GM11168 (cell line): ENCODE data around the gene C16orf74.

Experiments used
- in situ Hi-C: fragments of 300-500 bp; cut with MboI; formaldehyde crosslinking; loops from one replicate; pipeline ENCODE4 v1.12.0; 2022; ENCODE audit warnings: low sequenced_read_pairs; ENCODE audit not compliant: unreplicated experiment

The C16orf74 gene

DNA sequence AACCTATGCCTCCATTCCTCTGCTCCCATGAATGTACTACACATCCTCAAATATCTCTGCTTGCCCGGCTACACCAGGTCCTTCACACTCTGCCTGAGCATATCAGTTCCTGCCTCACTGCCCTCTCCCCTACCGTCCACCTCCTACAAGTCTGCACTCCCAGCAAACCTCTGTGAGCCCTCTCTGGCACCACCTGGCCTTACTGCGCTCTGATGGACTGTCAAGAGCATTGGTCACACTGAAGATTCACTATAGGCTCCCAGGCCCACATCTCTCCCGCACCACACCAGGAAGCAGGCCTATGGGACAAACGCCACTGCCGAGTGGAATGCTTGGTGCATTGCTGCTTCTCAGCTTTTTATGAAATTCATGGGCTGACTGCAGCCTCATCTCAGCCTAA is 71.0 kb downstream of the C16orf74 start:
- in situ Hi-C loops = no loop called here

DNA sequence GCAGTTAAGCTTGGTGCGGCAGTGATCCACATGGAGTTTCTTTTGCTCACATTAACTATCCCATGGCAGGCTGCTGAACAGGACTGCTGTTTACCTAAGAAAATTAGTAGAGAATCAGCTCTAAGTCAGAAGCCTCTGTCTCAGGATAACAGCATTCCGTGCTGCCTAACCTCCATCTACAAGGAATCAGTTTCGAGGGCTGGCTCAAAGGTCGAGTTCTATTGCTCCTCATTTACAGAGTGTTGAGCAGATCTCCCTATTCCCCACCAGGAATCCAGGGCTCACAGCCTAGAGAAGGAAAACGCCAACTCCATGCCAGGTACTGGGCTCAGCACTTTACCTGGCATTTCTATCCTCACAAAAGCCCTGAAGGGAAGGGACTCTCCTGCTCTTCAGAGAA is 72.1 kb downstream of the C16orf74 start:
- in situ Hi-C loops = no loop called here

DNA sequence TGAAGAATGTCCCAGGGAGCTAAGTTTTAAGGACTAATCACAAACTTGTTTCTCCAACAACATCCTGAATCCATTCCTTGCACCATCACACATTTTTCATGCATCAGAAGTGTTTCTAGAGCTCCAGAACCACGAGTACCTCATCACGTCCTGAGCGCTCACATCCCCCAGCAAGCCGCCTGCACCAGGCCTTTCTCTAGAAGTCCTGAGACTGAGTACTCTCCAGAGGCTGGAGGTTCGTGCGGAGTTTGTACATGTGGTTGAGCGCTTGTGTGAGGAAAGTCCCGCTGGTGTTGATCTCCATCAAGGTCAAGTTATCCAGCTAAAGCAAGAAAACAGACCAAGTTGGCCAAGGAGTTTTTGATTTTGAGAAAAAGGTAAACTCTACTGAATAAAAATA is 72.9 kb downstream of the C16orf74 start:
- in situ Hi-C loops = no loop called here

DNA sequence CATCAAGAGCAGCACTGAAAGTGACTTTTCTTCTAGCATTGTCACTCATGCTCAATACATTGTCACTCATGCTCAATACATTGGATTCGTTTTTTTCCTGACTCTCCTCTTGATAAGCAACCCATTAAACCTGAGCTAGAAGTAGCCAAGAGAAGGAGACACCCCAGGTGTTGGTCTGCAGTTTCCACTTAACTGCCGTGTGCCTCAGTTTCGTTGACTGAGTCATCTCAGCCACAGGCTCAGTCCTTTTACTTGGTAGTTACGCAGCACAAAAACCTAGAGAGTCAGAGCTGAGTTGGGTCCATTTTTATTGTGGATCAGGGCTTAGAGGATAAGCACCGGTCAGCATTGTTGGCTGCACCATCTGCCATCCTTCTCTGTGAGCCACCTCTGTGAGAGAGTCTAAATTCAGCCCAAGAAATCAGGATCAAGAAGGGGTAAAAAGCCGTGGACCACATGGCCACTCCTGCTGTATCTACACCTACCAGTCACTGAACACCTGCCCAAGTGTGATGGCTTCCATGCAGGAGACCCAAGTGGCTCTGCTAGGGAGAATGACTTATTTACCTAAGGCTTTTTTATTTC is 73.4 kb downstream of the C16orf74 start:
- in situ Hi-C loops = no loop called here

DNA sequence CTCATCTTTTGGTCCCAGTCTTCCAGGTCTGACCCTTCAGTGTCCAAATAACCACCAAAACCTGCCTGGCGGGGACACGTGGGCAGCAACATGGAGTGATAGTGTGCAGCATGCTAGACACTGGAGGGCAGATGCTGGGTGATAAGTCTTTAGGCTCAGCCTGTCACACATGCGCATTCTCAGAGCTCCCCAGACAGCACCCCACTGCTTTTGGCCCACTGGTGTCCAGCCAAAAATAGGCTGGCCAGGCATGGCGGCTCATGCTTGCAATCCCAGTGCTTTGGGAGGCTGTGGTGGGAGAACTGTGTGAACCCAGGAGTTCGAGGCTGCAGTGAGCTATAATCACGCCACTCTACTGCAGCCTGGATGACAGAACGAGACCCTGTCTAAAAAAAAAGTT is 74.4 kb downstream of the C16orf74 start:
- in situ Hi-C loops = no loop called here

DNA sequence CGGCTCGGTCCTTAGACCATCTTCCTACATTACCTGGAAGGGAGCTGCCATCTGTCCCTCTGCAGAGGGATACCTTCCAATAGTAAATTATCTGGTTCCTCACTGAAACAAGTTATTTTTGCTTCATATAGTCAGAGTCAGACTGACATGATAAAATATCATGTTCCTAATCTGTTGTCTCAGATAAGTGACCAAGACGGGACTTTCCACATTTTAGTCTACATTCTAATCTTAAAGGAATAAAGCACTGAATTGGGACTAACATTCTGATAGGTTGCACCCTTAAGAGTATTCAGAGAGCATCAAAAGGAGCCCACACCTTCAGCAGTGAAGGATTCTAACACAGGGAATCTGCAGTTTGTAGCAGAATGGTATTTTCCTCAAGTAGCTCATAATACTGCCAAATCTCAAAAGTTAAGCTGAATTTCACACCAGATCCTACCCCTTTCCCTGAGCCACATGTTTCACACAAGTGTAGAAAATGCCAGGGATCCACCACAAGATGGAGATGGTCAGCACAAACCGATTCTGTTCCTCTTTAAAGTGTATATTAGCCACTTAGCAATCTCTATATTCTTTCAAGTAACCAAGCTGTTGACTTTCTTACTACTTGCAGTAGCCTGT is 75.5 kb downstream of the C16orf74 start:
- in situ Hi-C loops = no loop called here

DNA sequence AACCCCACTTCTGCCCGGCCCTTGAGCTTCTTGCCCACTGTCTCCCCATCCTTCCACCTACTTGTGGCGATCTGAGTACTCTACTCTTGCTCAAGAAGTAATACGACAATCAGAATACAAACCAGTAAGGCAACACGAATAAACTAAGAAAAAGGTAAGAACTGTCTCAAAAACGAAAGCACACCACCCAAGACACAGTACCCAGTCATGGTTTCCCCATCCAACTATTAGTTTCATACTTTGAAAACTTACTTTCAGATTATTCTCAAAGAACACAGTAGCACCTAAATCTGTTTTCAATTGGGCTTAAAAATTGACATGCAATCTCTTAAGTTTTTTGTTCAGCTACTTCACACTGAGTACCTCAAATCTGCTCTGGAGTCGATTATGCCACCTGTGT is 76.1 kb downstream of the C16orf74 start:
- in situ Hi-C loops = no loop called here

DNA sequence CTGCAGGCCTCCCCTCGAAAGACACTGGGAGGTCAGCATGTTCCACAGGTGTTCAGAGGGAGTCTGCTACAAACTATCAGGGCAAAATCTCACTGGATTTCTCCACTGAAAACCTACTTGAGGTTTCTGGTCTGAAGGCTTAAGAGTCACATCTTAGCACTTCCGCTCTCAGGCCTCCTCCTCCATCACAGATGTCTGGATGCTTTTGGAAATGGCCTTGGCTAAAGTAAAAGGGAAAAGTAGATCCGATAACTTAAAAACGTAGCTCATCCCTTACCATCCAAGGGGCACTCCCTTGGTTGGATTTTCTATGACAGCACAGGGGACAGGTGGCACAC is 76.5 kb downstream of the C16orf74 start:
- in situ Hi-C loops = no loop called here

DNA sequence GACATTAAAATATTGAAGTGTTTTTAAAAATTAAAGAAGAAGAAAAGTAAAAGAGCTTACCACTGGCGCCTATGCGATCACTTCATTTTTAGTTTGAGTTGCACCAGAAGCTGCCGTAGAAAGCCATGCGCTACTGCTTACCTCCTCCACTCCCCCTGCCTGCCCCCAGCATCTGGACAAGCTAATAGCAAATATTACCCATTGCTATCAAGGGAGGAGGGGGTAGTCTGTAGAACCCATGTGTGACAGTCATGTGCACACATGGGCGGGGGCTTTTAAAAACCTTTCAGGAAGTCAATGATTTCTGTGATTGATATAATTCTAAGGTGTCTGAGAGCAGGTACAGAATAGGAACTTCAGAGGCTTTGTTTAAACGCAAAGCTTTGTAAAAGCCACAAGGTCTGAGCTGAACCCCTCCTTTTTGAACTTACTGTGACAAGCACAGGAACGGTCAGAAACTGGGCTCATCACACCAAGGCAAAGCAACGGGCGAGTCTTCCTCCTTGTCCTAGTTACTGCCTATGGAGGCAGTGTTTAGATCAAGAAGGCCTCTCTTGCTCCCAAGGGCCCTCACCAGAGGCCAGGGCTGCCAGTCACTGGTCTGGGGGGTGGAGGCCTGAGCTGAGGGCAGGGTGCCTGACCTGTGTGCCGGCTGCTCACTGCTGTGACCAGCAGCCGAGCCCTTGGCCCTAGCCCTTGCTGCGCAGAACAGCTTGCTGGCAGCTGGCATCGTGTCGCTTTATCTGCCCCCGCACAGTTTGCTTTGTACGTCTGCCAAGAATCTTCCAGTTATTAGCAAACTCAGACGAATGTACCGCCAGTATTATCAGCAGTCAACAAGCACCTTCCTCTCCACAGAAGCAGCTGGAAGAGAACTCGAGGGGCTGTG is 77.1 kb downstream of the C16orf74 start:
- in situ Hi-C loops = no loop called here

DNA sequence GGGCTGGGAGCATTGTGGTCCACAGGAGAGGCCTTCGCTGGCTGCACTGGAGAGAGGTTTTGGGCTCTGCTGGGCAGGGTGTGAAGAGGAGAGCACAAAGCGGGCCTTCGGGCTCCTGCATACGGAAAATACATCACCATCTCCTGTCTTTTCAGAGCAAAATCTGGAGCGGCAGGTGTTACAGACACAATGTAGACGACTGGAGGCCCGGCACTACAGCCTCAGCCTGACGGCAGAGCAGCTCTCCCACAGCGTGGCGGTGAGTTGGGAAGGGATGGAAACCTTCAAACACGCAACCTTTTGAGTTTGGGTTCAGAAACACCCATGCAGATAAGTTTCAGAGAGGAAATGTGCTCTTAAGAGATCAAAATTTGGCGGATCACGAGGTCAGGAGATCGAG is 80.1 kb downstream of the C16orf74 start:
- in situ Hi-C loops = no loop called here

DNA sequence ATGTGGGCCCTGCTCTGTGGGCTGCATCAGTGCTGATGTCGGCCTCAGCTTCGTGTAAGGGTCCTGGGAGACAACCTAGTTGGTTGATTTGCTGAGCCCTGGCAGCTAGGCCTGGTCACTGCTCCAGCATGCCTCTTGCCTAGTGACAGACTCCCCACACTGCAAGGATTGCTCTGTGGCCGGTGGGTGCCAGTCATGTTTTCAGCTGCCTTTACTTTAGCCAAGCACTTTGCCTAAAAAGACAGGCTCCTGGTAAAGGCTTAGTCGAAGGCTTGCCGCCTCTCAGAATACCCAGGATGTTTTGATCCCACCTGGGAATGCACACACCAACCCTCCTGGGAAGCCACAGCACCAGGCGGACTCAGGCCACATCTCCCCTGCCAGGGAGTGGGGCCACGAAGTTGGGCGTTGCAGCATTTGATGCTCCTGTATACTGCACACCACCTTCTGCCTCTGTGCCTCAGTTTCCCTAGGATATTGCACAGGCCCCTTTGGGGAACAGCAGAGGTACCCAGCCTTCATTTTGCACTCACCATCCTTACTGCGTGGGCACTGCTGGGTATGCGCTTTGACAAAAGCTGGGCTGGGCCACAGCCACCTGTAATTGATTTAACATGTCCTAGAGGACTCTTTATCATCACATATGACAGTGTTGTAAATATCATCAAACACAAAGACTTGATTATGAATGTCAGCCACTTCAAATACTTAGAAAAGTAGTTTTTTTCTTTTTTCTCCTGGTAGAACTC is 82.0 kb downstream of the C16orf74 start:
- in situ Hi-C loops = no loop called here

DNA sequence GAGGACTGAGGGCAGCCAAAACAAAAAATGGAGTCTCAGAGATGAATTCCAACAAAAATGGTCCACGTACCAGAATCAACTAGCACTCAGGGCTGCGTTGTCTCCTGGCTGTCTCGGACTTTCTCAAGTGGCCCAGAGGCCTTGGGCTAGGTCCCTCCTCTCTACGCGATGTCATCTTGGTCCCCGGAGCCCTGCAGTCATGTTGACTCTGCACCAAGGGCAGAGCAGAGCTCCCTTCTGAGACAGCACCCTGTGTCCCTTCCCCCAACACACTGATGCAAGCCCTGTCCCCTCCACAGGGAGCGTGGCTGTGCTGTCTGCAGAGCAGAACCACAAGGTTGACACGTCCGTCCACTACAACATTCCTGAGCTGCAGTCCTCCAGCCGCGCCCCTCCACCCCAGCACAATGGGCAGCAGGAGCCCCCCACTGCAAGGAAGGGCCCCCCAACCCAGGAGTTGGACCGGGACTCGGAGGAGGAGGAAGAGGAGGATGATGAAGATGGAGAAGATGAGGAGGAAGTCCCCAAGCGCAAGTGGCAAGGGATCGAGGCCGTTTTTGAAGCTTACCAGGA is 83.0 kb downstream of the C16orf74 start:
- in situ Hi-C loops = no loop called here

DNA sequence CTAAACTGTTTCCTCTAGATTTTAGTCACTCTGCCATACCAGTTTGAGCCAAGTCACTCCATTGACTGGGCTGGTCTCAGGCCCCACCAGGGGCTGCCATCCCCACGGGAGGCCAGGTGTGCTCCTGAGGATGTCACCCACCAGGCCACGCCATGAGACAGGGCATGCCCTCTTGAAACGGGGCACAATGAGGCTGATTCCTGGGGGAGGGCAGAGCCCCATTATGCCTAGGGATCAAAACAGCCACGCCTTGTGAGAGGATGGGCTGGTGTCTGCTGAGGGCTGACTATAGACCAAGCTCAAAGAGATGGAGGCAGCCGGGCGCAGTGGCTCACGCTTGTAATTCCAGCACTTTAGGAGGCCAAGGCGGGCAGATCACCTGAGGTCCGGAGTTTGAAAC is 83.6 kb downstream of the C16orf74 start:
- in situ Hi-C loops = no loop called here

DNA sequence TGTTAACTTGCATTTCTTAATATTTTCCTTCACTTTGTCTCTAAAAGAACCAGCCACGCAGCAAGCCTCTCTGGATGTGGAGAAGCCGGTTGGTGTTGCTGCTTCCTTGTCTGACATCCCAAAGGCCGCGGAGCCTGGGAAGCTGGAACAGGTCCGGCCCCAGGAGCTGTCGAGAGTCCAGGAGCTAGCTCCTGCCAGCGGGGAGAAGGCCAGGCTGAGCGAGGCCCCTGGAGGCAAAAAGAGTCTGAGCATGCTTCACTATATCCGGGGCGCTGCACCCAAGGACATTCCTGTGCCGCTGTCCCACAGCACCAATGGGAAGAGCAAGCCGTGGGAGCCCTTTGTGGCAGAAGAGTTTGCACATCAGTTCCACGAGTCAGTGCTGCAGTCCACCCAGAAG is 85.0 kb downstream of the C16orf74 start:
- in situ Hi-C loops = no loop called here

DNA sequence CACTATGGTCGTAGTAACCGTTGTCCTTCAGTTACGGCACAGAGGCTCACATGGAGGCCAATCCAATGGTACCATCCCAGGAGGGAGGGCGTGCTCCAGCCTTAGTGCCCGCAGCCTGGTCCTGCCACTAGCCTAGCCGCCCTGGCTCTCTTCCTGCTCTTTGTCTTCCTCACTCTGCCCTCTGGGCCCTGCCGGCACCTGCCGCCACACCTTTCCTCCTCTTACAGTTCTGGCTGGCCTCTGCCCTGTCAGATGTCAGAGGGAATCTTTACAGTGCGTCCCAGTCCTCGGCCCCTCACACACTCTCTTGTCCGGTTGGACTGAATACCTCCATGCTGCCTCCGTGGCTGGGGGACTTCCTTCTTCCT is 85.5 kb downstream of the C16orf74 start:
- in situ Hi-C loops = no loop called here

DNA sequence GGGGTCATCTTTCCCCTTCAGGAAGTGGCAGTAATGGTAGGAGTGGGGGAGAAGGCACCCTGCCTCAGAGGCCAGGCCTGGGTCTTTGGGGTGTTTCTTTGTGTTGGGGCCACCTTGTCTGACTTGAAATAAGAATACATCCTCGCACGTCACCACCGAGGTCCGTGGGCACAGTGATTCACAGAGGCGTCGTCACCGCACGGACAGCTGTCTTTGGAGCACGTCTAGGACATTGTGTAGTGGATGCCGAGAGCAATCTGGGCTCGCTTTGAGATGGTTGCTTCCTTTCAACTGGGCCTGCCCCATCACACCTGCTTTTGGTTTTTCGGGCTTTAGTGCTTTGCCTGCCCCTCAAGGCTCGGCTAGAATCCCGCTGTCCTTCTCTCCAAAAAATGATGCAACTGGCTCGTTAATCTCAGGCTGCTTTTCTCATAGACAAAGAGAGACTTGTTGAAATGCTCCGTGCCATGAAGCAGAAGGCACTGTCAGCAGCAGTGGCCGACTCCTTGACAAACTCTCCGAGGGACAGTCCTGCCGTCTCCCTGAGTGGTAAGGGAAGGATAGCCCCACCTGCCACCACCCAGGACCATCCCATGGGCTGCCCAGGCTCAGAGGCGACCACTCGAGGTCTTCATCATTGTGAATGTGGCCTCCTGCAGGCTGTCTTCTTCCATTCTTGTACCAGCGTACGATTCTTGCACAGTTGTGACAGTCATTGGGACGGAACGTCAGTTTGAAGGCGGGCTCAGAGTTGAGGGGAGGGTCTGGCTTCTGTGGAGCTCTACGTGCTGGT is 86.1 kb downstream of the C16orf74 start:
- in situ Hi-C loops = no loop called here

DNA sequence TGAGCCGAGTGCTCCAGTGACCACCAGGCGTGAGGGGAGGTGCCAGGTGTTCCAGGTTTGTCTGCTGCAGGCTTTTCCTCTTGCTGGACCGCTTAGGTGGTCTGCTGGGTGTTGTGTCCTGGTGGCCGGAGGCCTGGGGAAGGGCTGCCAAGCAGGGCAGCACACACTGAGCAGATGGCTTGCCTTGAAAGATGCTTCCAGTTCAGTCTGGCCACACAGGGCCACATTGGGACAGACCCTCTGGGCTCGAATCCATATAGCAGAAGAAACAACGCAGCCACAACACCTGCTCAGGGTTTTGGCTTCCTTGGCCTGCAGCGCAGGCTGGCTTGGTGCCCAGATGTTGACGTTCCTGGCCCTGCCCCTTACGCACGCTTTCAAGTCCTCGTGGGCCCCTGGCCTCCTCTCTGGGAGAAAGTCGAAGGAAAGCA is 87.0 kb downstream of the C16orf74 start:
- in situ Hi-C loops = no loop called here

DNA sequence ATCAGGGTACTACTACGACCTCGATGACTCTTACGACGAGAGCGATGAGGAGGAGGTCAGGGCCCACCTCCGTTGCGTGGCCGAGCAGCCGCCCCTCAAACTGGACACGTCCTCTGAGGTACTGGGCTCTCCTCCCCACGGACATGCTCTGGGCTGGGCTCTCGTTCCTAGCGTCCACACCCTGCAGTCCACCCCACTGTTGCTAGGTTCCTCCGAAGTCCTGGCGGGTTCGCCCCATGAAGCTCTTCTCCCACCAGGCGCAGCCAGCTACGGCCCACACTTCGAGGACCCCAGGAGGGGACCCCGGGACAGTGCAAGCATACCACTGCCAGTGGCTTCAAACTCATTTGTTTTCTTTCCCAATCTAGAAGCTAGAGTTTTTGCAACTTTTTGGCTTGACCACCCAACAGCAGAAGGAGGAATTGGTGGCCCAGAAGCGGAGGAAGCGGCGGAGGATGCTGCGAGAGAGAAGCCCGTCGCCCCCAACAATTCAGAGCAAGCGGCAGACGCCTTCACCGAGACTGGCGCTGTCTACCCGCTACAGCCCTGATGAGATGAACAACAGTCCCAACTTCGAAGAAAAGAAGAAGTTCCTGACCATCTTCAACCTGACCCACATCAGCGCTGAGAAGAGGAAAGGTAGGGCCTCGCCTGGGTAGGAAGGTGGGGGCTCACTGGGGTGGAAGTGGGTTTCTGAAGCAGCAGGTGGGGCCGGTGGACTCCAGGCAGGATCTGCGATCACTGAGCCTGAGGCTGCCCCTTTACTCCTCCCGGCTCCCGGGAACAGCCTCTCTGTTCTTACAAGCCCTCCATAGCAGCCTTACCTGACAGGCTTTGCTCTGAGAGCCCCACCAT is 87.7 kb downstream of the C16orf74 start:
- in situ Hi-C loops = no loop called here

DNA sequence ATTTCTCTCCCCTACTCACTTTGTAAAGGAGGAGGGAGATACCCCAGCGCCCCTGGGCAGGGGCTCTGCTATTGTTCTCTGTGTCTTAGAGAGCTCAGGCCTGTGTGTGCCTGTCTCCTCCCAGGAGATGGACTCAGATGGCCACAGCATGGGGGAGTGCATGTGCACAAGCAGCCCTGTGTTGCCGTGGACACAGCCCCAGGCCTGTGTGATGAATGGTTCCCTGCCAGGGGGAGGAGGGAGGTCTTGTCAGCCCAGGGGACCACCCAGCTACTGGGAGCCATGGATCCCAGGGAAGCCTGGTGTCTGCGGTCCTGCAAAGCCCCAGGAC is 88.4 kb downstream of the C16orf74 start:
- in situ Hi-C loops = no loop called here
